GM12892 (cell line): ENCODE results near the gene ZNF443.
"Not testable (repeated sequence)": the region's sequence is repeated elsewhere in the genome, so short reads cannot be mapped to it uniquely, and the experiment has no call there.

Experiments
- POLR2A ChIP-seq: IDR thresholded peaks from 2 replicates; pipeline ENCODE4 v1.6.1; 2011; ENCODE audit warnings: low read depth, low read length, control low read depth
- POLR2AphosphoS5 ChIP-seq: IDR thresholded peaks from 2 replicates; pipeline ENCODE4 v1.6.1; 2011; ENCODE audit warnings: low read depth, low read length, control low read depth

GRCh38 chr19:12486265-12486783 is 45.5 kb upstream of the ZNF443 start:
- not testable (repeated sequence) for TF ChIP-seq POLR2AphosphoS5, POLR2A
